ENCODE measurements around the gene STK38L.

DNA sequence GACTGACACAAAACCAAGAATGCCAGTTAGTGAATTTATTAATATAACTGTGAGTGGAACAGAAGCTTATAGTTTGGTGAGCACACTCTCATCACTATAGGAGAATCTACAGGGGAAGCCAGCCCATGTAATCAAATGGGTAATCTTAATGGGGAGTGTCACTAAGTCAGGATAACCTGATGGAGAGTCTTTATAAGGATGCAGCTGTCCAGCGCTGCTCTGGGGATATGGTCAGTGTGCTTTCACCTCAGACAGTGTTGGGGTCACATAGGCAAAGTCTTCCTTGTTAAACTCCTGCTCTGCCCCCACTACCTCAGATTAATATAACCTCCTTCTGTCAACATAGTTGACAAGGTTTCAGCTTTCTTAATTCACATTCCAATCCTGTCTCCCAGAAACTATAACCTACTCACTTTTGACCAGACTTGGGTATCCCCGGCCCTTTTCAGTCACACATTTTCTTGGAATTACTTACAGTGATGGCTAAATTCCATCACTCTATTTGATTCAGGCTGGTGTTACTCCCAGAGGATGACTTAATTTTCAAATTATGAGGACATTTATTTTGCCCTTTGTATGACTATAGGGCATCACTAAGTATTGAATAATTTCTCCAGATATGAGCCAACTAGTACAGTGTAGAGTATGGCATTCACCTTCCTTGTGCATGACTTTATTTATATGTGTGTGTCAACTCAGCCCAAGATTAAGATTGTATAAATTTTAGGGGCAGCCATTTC is 13.2 kb downstream of the STK38L start:
- TF ChIP-seq POLR2A (IDR thresholded peaks at IDR 0.05; ENCODE audit: low read depth) (no peak), EP300 (IDR thresholded peaks at IDR 0.05) (no peak)
- TF ChIP-seq, protein P1, sequence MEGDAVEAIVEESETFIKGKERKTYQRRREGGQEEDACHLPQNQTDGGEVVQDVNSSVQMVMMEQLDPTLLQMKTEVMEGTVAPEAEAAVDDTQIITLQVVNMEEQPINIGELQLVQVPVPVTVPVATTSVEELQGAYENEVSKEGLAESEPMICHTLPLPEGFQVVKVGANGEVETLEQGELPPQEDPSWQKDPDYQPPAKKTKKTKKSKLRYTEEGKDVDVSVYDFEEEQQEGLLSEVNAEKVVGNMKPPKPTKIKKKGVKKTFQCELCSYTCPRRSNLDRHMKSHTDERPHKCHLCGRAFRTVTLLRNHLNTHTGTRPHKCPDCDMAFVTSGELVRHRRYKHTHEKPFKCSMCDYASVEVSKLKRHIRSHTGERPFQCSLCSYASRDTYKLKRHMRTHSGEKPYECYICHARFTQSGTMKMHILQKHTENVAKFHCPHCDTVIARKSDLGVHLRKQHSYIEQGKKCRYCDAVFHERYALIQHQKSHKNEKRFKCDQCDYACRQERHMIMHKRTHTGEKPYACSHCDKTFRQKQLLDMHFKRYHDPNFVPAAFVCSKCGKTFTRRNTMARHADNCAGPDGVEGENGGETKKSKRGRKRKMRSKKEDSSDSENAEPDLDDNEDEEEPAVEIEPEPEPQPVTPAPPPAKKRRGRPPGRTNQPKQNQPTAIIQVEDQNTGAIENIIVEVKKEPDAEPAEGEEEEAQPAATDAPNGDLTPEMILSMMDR (IDR thresholded peaks at IDR 0.05), result no peak

Measured in esophagus muscularis mucosa (tissue), 4 donors.